ENCODE data around the gene CDH18. TPM values are rescaled to one million over a fixed set of nuclear protein-coding genes. Genes with fewer than 3 reads are reported as not detected.
A peak's percentile ranks its signal among the peaks of the same experiment; 100 is the strongest.

CDH18 gene
- total RNA-seq, 1 donor from 2014 or later, result not detected

DNA sequence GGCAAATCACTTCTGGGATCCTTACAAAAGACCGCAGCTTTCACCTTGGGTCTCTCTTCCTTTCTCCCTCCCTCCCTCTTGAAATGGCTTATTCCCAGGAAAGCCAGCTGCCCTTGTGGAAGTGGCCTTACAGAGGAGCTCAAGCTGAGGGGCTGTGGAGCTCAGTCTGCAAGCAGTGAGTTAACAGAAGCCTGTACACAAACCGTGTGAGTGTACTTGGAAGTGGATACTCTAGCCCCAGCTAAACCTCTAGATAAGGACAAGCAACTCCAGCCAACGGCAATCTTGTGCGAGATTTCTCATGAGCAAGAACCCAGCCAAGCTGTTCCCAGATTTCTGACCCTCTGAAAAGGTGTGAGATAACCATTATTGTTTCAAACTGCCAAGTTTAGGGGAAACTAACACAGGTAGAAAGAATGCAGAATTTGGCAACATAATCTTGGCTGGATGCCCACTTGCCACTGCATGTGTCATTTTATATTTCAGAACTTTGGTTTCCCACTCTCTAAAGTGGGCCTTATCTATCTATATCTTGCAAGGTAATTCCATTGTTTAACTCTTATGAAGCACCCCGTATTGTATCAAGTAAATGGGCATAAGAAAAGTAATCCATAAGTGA is 85.6 kb downstream of the CDH18 start:
- Histone ChIP-seq H3K27ac (no peak overlapping the region), H3K9me3 (no peaks in the 10 kb centered on the region), H3K4me1 (no peaks in the 10 kb centered on the region), H3K4me3 (no peak overlapping the region), H3K27me3 (no peaks in the 10 kb centered on the region), H3K36me3 (no peaks in the 10 kb centered on the region)
- no peak for DNase-seq
- TF ChIP-seq, protein P1, sequence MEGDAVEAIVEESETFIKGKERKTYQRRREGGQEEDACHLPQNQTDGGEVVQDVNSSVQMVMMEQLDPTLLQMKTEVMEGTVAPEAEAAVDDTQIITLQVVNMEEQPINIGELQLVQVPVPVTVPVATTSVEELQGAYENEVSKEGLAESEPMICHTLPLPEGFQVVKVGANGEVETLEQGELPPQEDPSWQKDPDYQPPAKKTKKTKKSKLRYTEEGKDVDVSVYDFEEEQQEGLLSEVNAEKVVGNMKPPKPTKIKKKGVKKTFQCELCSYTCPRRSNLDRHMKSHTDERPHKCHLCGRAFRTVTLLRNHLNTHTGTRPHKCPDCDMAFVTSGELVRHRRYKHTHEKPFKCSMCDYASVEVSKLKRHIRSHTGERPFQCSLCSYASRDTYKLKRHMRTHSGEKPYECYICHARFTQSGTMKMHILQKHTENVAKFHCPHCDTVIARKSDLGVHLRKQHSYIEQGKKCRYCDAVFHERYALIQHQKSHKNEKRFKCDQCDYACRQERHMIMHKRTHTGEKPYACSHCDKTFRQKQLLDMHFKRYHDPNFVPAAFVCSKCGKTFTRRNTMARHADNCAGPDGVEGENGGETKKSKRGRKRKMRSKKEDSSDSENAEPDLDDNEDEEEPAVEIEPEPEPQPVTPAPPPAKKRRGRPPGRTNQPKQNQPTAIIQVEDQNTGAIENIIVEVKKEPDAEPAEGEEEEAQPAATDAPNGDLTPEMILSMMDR (IDR thresholded peaks at IDR 0.05), result no peak
- ATAC-seq, result peak; percentile 47
- intact Hi-C loops (cut with DNase I), result no loop called here

DNA sequence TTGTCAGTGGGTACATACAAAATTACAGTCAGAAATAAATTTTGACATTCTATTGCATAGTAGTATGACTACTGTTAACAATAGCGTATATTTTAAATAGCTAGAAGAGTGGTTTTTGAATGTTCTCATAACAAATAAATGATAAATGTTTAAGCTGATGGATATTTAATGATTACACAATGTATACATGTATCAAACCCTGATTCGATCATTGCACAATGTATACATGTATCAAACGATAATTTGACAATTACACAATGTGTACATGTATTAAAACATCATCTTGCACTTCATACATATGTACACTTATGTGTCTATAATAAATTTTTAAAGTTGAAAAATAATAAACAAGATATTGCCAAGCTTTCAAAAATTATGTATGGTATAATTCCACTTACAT is 87.7 kb downstream of the CDH18 start:
- H3K4me3 ChIP-seq, result no peak overlapping the region
- no peak for DNase-seq
- no peak overlapping the region for H3K27ac ChIP-seq
- no peak for ATAC-seq
- H3K27me3 ChIP-seq, result no peaks in the 10 kb centered on the region
- intact Hi-C loops (cut with DNase I), result no loop called here
- no peaks in the 10 kb centered on the region for H3K9me3 ChIP-seq
- H3K4me1 ChIP-seq, result no peaks in the 10 kb centered on the region
- no peaks in the 10 kb centered on the region for H3K36me3 ChIP-seq
- TF ChIP-seq, protein P1 (IDR thresholded peaks at IDR 0.05), result no peak

DNA sequence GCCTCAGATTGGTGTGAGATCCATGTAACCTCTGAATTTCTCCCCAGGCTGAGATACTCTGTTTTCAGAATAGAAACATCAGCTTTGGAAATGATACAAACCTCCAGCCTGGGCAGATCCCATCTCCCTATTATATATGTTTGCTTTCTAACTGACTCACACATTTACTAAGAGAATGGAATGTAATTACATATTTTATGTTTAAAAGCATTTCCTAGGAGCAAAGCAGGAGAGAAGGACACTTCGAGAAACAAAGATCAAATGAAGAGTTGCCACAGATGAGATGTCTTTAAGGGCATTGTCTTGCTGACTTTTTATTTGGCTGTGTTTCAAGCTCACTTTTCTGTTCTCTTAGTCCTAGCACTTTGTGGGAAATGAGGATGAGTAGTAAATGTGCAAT is 96.3 kb downstream of the CDH18 start:
- H3K27ac ChIP-seq, result no peak overlapping the region
- no peaks in the 10 kb centered on the region for H3K9me3 ChIP-seq
- H3K36me3 ChIP-seq, result no peaks in the 10 kb centered on the region
- DNase-seq (no peak), ATAC-seq (no peak)
- TF ChIP-seq, protein P1 (IDR thresholded peaks at IDR 0.05), result no peak
- no peaks in the 10 kb centered on the region for H3K4me1 ChIP-seq
- H3K4me3 ChIP-seq, result no peak overlapping the region
- H3K27me3 ChIP-seq, result no peaks in the 10 kb centered on the region
- intact Hi-C loops (cut with DNase I), result no loop called here

DNA sequence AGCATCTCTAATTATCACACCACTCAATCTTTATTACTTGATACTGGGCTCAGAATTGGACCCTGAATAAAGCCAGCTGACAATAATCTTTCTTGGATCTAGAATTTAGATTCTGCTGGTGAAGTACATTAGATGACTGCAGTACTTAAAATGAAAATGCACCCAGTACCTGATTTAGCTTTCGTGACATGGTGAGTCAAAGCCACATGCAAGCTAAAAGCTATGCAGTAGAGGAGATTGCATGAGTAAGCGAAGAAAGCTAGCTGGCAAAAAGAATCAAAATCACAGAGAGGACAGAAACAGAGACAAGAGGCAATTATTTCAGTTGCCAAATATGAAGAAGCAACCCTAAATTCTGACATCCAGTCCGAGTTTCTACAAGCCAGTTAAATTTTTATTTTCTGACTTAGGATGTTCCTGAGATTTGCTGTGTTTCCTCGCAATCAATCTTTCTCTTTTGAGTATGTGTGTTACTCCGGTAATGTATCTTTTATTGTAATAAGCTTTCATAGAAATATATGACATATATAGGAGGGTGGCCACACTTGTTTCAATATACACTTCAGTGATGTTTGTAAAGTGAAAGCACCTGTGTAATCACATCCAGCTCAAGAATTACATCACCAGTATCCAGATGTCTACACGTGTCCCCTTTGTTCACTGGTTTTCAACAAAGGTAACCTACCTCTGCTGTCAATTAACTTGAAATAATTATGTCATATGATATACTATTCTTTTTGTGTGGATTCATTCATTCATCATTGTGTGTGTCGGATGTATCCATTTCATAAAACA is 101.7 kb downstream of the CDH18 start:
- Histone ChIP-seq H3K9me3 (no peaks in the 10 kb centered on the region), H3K36me3 (no peaks in the 10 kb centered on the region), H3K4me3 (no peak overlapping the region), H3K27ac (no peak overlapping the region), H3K4me1 (no peaks in the 10 kb centered on the region), H3K27me3 (no peaks in the 10 kb centered on the region)
- DNase-seq, result no peak
- intact Hi-C loops (cut with DNase I), result no loop called here
- TF ChIP-seq, protein P1 (IDR thresholded peaks at IDR 0.05), result no peak
- no peak for ATAC-seq

DNA sequence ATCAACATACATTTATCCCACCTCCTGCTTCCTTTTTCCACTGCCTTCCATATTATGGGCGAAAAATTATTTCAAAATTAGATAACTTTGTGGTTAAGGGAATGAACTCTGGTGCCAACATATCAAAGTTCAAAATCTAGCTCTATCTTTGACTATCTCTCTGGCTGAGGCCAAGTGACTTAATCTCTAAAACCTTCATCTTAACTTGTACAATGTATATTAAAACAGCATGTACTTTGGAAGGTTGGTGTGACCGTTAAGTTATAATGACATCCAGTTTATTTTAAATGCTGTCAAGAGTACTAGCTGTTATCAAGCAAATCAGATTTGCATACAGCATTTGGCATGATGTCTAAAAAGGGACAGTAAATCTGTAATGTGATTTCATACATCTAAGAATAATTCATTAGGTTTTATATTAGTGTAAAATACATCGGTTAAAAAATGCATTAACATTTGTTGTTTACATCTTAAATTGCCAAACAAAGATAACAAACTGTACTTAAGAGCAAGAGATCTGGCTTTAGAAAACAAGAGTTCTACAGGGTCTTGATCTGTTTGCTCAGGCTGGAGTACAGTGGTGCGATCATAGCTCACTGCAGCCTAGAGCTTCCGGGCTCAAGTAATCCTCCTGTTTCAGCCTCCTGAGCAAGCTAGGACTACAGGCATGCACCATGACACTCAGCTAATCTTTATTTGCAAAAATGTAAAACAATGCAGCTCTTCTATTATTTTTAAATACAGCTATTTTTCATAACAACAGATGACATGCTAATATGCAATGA is 102.8 kb downstream of the CDH18 start:
- intact Hi-C loops (cut with DNase I), result no loop called here
- DNase-seq (no peak), ATAC-seq (no peak)
- Histone ChIP-seq H3K27me3 (no peaks in the 10 kb centered on the region), H3K9me3 (no peaks in the 10 kb centered on the region), H3K27ac (no peak overlapping the region), H3K4me3 (no peak overlapping the region), H3K36me3 (no peaks in the 10 kb centered on the region), H3K4me1 (no peaks in the 10 kb centered on the region)
- TF ChIP-seq, protein P1 (IDR thresholded peaks at IDR 0.05), result no peak
